22Rv1 (cell line): ENCODE measurements around the gene IP6K1.
"Not testable (repeated sequence)": the region's sequence is repeated elsewhere in the genome, so short reads cannot be mapped to it uniquely, and the experiment has no call there.

ENCODE experiments used
- ZFX ChIP-seq: fragments of 450-650 bp; IDR thresholded peaks from 2 replicates; pipeline ENCODE4 v1.6.1; 2017; ENCODE audit warnings: antibody characterized with exemption, borderline replicate concordance
- TF ChIP-seq, protein P1 (sequence below): fragments of 450-650 bp; IDR thresholded peaks from 2 replicates; pipeline ENCODE4 v1.5.1; 2017; ENCODE audit warnings: mild to moderate bottlenecking

- TF ChIP-seq, protein P1, sequence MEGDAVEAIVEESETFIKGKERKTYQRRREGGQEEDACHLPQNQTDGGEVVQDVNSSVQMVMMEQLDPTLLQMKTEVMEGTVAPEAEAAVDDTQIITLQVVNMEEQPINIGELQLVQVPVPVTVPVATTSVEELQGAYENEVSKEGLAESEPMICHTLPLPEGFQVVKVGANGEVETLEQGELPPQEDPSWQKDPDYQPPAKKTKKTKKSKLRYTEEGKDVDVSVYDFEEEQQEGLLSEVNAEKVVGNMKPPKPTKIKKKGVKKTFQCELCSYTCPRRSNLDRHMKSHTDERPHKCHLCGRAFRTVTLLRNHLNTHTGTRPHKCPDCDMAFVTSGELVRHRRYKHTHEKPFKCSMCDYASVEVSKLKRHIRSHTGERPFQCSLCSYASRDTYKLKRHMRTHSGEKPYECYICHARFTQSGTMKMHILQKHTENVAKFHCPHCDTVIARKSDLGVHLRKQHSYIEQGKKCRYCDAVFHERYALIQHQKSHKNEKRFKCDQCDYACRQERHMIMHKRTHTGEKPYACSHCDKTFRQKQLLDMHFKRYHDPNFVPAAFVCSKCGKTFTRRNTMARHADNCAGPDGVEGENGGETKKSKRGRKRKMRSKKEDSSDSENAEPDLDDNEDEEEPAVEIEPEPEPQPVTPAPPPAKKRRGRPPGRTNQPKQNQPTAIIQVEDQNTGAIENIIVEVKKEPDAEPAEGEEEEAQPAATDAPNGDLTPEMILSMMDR: not testable (repeated sequence)
- not testable (repeated sequence) for TF ChIP-seq ZFX
Measured at GRCh38 chr3:49690856-49691255, 95.5 kb downstream of the IP6K1 start.
